H9 (cell line): ENCODE data around the gene P2RX6. TPM values are rescaled to one million over a fixed set of nuclear protein-coding genes. Genes with fewer than 3 reads are reported as not detected.

Source experiments
- DNase-seq: peaks from one replicate; pipeline ENCODE4 v3.0.0-alpha.2; 2017
- H2AFZ ChIP-seq: one replicate; pipeline ENCODE4 v1.6.1; 2013; ENCODE audit warnings: mild to moderate bottlenecking, low read length, control low read depth, moderate library complexity
- H2AK5ac ChIP-seq: 2 replicates; pipeline ENCODE4 v1.6.1; 2013; ENCODE audit warnings: low read length, control low read depth, mixed read lengths; ENCODE audit not compliant: insufficient read length
- H2BK120ac ChIP-seq: one replicate; pipeline ENCODE4 v1.6.1; 2013; ENCODE audit warnings: low read depth, mild to moderate bottlenecking, low read length, control low read depth, inconsistent platforms; ENCODE audit not compliant: poor library complexity, severe bottlenecking
- H2BK12ac ChIP-seq: 2 replicates; pipeline ENCODE4 v1.6.1; 2013; ENCODE audit warnings: low read length, control low read depth, mixed read lengths, low read depth; ENCODE audit not compliant: insufficient read length
- H2BK15ac ChIP-seq: 2 replicates; pipeline ENCODE4 v1.6.1; 2013; ENCODE audit warnings: low read depth, low read length, control low read depth
- H2BK20ac ChIP-seq: one replicate; pipeline ENCODE4 v1.6.1; 2013; ENCODE audit warnings: low read depth, mild to moderate bottlenecking, low read length, control low read depth, inconsistent platforms; ENCODE audit not compliant: poor library complexity, severe bottlenecking
- H2BK5ac ChIP-seq: 2 replicates; pipeline ENCODE4 v1.6.1; 2013; ENCODE audit warnings: low read length, control low read depth, mixed read lengths; ENCODE audit not compliant: insufficient read length
- H3K14ac ChIP-seq: 2 replicates; pipeline ENCODE4 v1.6.1; 2013; ENCODE audit warnings: low read length, control low read depth; ENCODE audit not compliant: insufficient read depth
- H3K18ac ChIP-seq: 2 replicates; pipeline ENCODE4 v1.6.1; 2013; ENCODE audit warnings: low read depth, mild to moderate bottlenecking, mixed read lengths, low read length, control low read depth; ENCODE audit not compliant: insufficient read length
- H3K23ac ChIP-seq: 2 replicates; pipeline ENCODE4 v1.6.1; 2013; ENCODE audit warnings: low read length, control low read depth, mixed read lengths, low read depth; ENCODE audit not compliant: insufficient read length
- H3K23me2 ChIP-seq: 2 replicates; pipeline ENCODE4 v1.6.1; 2013; ENCODE audit warnings: low read depth, mild to moderate bottlenecking, mixed read lengths, low read length, control low read depth; ENCODE audit not compliant: insufficient read length, poor library complexity, severe bottlenecking
- H3K27ac ChIP-seq: 2 replicates; pipeline ENCODE4 v1.5.1; 2013; ENCODE audit warnings: low read length, control low read depth, mixed read lengths, low read depth; ENCODE audit not compliant: insufficient read length
- H3K27me3 ChIP-seq: 2 replicates; pipeline ENCODE4 v1.6.1; 2013; ENCODE audit warnings: low read length, control low read depth, inconsistent platforms; ENCODE audit not compliant: insufficient read depth
- H3K4ac ChIP-seq: 2 replicates; pipeline ENCODE4 v1.6.1; 2013; ENCODE audit warnings: low read depth, mild to moderate bottlenecking, control low read depth, inconsistent platforms, low read length, moderate library complexity
- H3K4me1 ChIP-seq: 2 replicates; pipeline ENCODE4 v1.6.1; 2013; ENCODE audit warnings: low read length, control low read depth, inconsistent platforms; ENCODE audit not compliant: insufficient read depth
- H3K4me2 ChIP-seq: 2 replicates; pipeline ENCODE4 v1.6.1; 2013; ENCODE audit warnings: low read length, control low read depth, mixed read lengths; ENCODE audit not compliant: insufficient read length, insufficient read depth
- H3K56ac ChIP-seq: 2 replicates; pipeline ENCODE4 v1.6.1; 2013; ENCODE audit warnings: low read depth, mild to moderate bottlenecking, mixed read lengths, low read length, control low read depth; ENCODE audit not compliant: insufficient read length
- H3K79me1 ChIP-seq: 2 replicates; pipeline ENCODE4 v1.6.1; 2013; ENCODE audit warnings: low read depth, mild to moderate bottlenecking, moderate library complexity, low read length, control low read depth, inconsistent platforms; ENCODE audit not compliant: insufficient read depth, poor library complexity, severe bottlenecking
- H3K79me2 ChIP-seq: 2 replicates; pipeline ENCODE4 v1.6.1; 2013; ENCODE audit warnings: low read length, control low read depth, inconsistent platforms; ENCODE audit not compliant: insufficient read depth
- H3K9ac ChIP-seq: 2 replicates; pipeline ENCODE4 v1.6.1; 2013; ENCODE audit warnings: low read length, control low read depth, mixed read lengths; ENCODE audit not compliant: insufficient read length; ENCODE audit errors: extremely low read depth
- H3K9me3 ChIP-seq: one replicate; pipeline ENCODE4 v1.6.1; 2013; ENCODE audit warnings: low read depth, low read length, inconsistent platforms; ENCODE audit not compliant: control insufficient read depth
- H3T11ph ChIP-seq: one replicate; pipeline ENCODE4 v1.6.1; 2013; ENCODE audit warnings: mild to moderate bottlenecking, low read length, control low read depth, inconsistent platforms
- H4K20me1 ChIP-seq: one replicate; pipeline ENCODE4 v1.6.1; 2013; ENCODE audit not compliant: control insufficient read depth, insufficient read length, insufficient read depth
- H4K5ac ChIP-seq: 2 replicates; pipeline ENCODE4 v1.6.1; 2013; ENCODE audit warnings: low read depth, mild to moderate bottlenecking, mixed read lengths, low read length, control low read depth; ENCODE audit not compliant: insufficient read length
- H4K8ac ChIP-seq: replicated peaks from 2 replicates; pipeline ENCODE4 v1.6.1; 2013; ENCODE audit warnings: low read length, control low read depth, mixed read lengths, low read depth; ENCODE audit not compliant: insufficient read length
- H4K91ac ChIP-seq: 2 replicates; pipeline ENCODE4 v1.6.1; 2013; ENCODE audit warnings: low read depth, mild to moderate bottlenecking, moderate library complexity, mixed read lengths, low read length, control low read depth; ENCODE audit not compliant: insufficient read length
- H3K27ac Mint-ChIP-seq, 3 experiments: 2 replicates in 2 of 3; 3 replicates in 1 of 3; pipeline ENCODE4 v1.8.0; 2020 to 2021; ENCODE audit warnings: mixed read lengths in 3 of 3, mild to moderate bottlenecking in 1 of 3, moderate library complexity in 1 of 3
- H3K27me3 Mint-ChIP-seq: 2 replicates; pipeline ENCODE4 v1.8.0; 2021; ENCODE audit warnings: low read depth, mild to moderate bottlenecking, moderate library complexity, mixed read lengths
- H3K36me3 Mint-ChIP-seq, 3 experiments: 2 replicates in 2 of 3; 3 replicates in 1 of 3; pipeline ENCODE4 v1.8.0; 2020 to 2021; ENCODE audit warnings: low read depth in 3 of 3, mixed read lengths in 3 of 3; ENCODE audit not compliant: insufficient read depth in 1 of 3
- H3K4me1 Mint-ChIP-seq, 2 experiments: 2 replicates each; pipeline ENCODE4 v1.8.0; 2020; ENCODE audit warnings: mixed read lengths in 2 of 2
- H3K4me3 Mint-ChIP-seq, 2 experiments: 2 replicates in 1 of 2; 3 replicates in 1 of 2; pipeline ENCODE4 v1.8.0; 2020 to 2021; ENCODE audit warnings: mild to moderate bottlenecking in 2 of 2, mixed read lengths in 2 of 2, moderate library complexity in 1 of 2
- H3K9me3 Mint-ChIP-seq, 2 experiments: 2 replicates in 1 of 2; 3 replicates in 1 of 2; pipeline ENCODE4 v1.8.0; 2020; ENCODE audit warnings: mild to moderate bottlenecking in 2 of 2, mixed read lengths in 2 of 2, moderate library complexity in 1 of 2
- CTCF ChIP-seq: fragments of 200-600 bp; sonication (generic); conservative IDR thresholded peaks from 3 replicates; pipeline ENCODE4 v1.8.0; 2021; ENCODE audit warnings: antibody characterized with exemption, mild to moderate bottlenecking
- WGBS: extraction: QIAGEN DNeasy Blood & Tissue Kit; methylation state at CpG from one replicate; pipeline ENCODE4 v1.1.7; 2013; ENCODE audit warnings: missing lambda C conversion rate, low lambda C conversion rate, mixed read lengths; ENCODE audit not compliant: insufficient read length; ENCODE audit errors: extremely low coverage; 5-methylcytosine and 5-hydroxymethylcytosine counted together
- total RNA-seq: library from RNA; stranded (reverse); gene quantifications from 2 replicates; pipeline ENCODE4 v1.2.1, GENCODE V29; 2021

Gene P2RX6
- total RNA-seq, 1 experiment from 2014 or later, result not detected

GRCh38 chr22:20968281-20968977, 46.5 kb upstream of the P2RX6 start:
- TF ChIP-seq CTCF, result no peak
- H3K27ac Mint-ChIP-seq, result no peak overlapping the region
- no peak overlapping the region; a peak in 1 of 5 replicates for H3K4me3 Mint-ChIP-seq
- Histone ChIP-seq H3K14ac (no peak overlapping the region), H3K18ac (no peak overlapping the region), H3K4me1 (no peaks in the 10 kb centered on the region; the same call in 1 of the 2 replicates), H4K91ac (no peak overlapping the region), H3K9ac (no peak overlapping the region), H3K56ac (no peak overlapping the region), H2AFZ (no peak overlapping the region), H2BK120ac (no peak overlapping the region), H3K4ac (no peak overlapping the region), H3K79me2 (no peaks in the 10 kb centered on the region), H3K23ac (no peak overlapping the region), H4K8ac (no peak overlapping the region), H2BK12ac (no peak overlapping the region), H3K23me2 (no peaks in the 10 kb centered on the region), H3K79me1 (no peaks in the 10 kb centered on the region), H3K9me3 (no peaks in the 10 kb centered on the region), H3K4me2 (no peak overlapping the region), H2BK20ac (no peak overlapping the region), H4K20me1 (no peaks in the 10 kb centered on the region), H4K5ac (no peak overlapping the region), H2BK15ac (no peak overlapping the region), H2BK5ac (no peak overlapping the region), H3K27me3 (peaks cover 29% of the 10 kb centered on the region; the same call in 1 of the 2 replicates), H3T11ph (no peak overlapping the region), H2AK5ac (no peak overlapping the region), H3K27ac (no peak overlapping the region)
- DNase-seq, result no peak
- H3K4me1 Mint-ChIP-seq, result peaks cover 23 to 36% of the 10 kb centered on the region in 2 experiments
- H3K27me3 Mint-ChIP-seq, result peaks cover 91% of the 10 kb centered on the region
- no peaks in the 10 kb centered on the region; a peak in 1 of 5 replicates for H3K9me3 Mint-ChIP-seq
- H3K36me3 Mint-ChIP-seq, result no peaks in the 10 kb centered on the region; a peak in 1 of 7 replicates
- no CpG with 5 or more reads among the region's 7 CpGs for WGBS
